Measurements from ENCODE around the gene ADAMTSL3.

GRCh38 chr15:83833569-83833968 lies 179.6 kb downstream of the ADAMTSL3 start:
- TF ChIP-seq CTCF (IDR thresholded peaks at IDR 0.05) (no peak), POLR2A (IDR thresholded peaks at IDR 0.05) (no peak)
